HEK293 (cell line): Measurements from ENCODE around the gene NOX3.

ENCODE experiments used
- CTCF ChIA-PET: fragments of 350-600 bp; formaldehyde crosslinking; extraction: SDS; loops from one replicate; lab custom pipeline; 2021; ENCODE audit warnings: antibody characterized with exemption; lab: Yijun Ruan, JAX
- POLR2A ChIA-PET: fragments of 300-600 bp; formaldehyde crosslinking; extraction: SDS; loops from one replicate; lab custom pipeline; 2020; ENCODE audit warnings: antibody characterized with exemption, inconsistent platforms; lab: Yijun Ruan, JAX
- H3K27ac ChIP-seq: fragments of 200-500 bp; sonication (Bioruptor generic); 2 replicates; pipeline ENCODE4 v1.5.1; 2014; ENCODE audit warnings: low read depth, low read length, control low read depth, inconsistent platforms; ENCODE audit errors: extremely low read depth
- H3K36me3 ChIP-seq, 2 experiments: fragments of 200-500 bp in 1 of 2; sonication (Bioruptor generic) in 1 of 2; 1 replicate in 1 of 2; 2 replicates in 1 of 2; pipeline ENCODE4 v1.5.1; 2014 to 2017; ENCODE audit warnings: inconsistent platforms in 2 of 2, low read length in 2 of 2; ENCODE audit not compliant: control insufficient read depth in 2 of 2, insufficient read depth in 1 of 2
- H3K4me1 ChIP-seq: fragments of 200-500 bp; sonication (Bioruptor generic); 2 replicates; pipeline ENCODE4 v1.5.1; 2014; ENCODE audit warnings: mild to moderate bottlenecking, low read length, inconsistent platforms; ENCODE audit not compliant: control insufficient read depth, insufficient read depth
- H3K4me3 ChIP-seq: 2 replicates; pipeline ENCODE4 v1.5.1; 2011; ENCODE audit warnings: low read depth, mild to moderate bottlenecking, control low read depth, low read length, moderate library complexity
- H3K9me3 ChIP-seq: fragments of 200-500 bp; sonication (Bioruptor generic); 2 replicates; pipeline ENCODE4 v1.5.1; 2014; ENCODE audit warnings: low read depth, low read length, inconsistent platforms; ENCODE audit not compliant: control insufficient read depth, insufficient read depth
- FEZF1 ChIP-seq: fragments of 450-650 bp; formaldehyde crosslinking; IDR thresholded peaks from 2 replicates; pipeline ENCODE4 v1.5.1; 2016; ENCODE audit warnings: missing biosample characterization, missing genetic modification characterization
- MYNN ChIP-seq: fragments of 450-650 bp; formaldehyde crosslinking; IDR thresholded peaks from 2 replicates; pipeline ENCODE4 v1.5.1; 2016; ENCODE audit warnings: missing biosample characterization, missing genetic modification characterization, borderline replicate concordance
- TCF7L2 ChIP-seq: IDR thresholded peaks from 2 replicates; pipeline ENCODE4 v1.6.1; 2011; ENCODE audit warnings: low read depth, mild to moderate bottlenecking, inconsistent platforms, low read length, moderate library complexity, borderline replicate concordance
- ZBTB20 ChIP-seq: fragments of 450-650 bp; formaldehyde crosslinking; IDR thresholded peaks from 2 replicates; pipeline ENCODE4 v1.5.1; 2016; ENCODE audit warnings: missing biosample characterization, missing genetic modification characterization
- ZIC2 ChIP-seq: fragments of 450-650 bp; formaldehyde crosslinking; IDR thresholded peaks from 2 replicates; pipeline ENCODE4 v1.5.1; 2016; ENCODE audit warnings: missing biosample characterization, missing genetic modification characterization
- ZNF112 ChIP-seq: fragments of 450-650 bp; formaldehyde crosslinking; IDR thresholded peaks from 2 replicates; pipeline ENCODE4 v1.5.0; 2017; ENCODE audit warnings: missing biosample characterization, missing genetic modification characterization
- ZNF121 ChIP-seq: fragments of 450-650 bp; formaldehyde crosslinking; IDR thresholded peaks from 2 replicates; pipeline ENCODE4 v1.5.1; 2016; ENCODE audit warnings: missing biosample characterization, missing genetic modification characterization
- ZNF169 ChIP-seq: fragments of 450-650 bp; formaldehyde crosslinking; IDR thresholded peaks from 2 replicates; pipeline ENCODE4 v1.5.1; 2016; ENCODE audit warnings: missing biosample characterization, missing genetic modification characterization
- ZNF221 ChIP-seq: fragments of 450-650 bp; formaldehyde crosslinking; IDR thresholded peaks from 2 replicates; pipeline ENCODE4 v1.5.1; 2017; ENCODE audit warnings: missing biosample characterization, missing genetic modification characterization, borderline replicate concordance
- ZNF248 ChIP-seq: fragments of 450-650 bp; formaldehyde crosslinking; IDR thresholded peaks from 2 replicates; pipeline ENCODE4 v1.5.1; 2017; ENCODE audit warnings: missing biosample characterization, missing genetic modification characterization
- ZNF324 ChIP-seq: fragments of 450-650 bp; formaldehyde crosslinking; IDR thresholded peaks from 2 replicates; pipeline ENCODE4 v1.5.1; 2016; ENCODE audit warnings: missing biosample characterization, missing genetic modification characterization
- ZNF555 ChIP-seq: fragments of 450-650 bp; formaldehyde crosslinking; conservative IDR thresholded peaks from 2 replicates; pipeline ENCODE4 v1.5.1; 2017; ENCODE audit warnings: missing biosample characterization, mild to moderate bottlenecking, missing genetic modification characterization, inconsistent platforms
- ZNF585B ChIP-seq: fragments of 450-650 bp; formaldehyde crosslinking; IDR thresholded peaks from 2 replicates; pipeline ENCODE4 v1.5.1; 2016; ENCODE audit warnings: missing biosample characterization, missing genetic modification characterization
- ZNF623 ChIP-seq: fragments of 450-650 bp; formaldehyde crosslinking; IDR thresholded peaks from 2 replicates; pipeline ENCODE4 v1.5.1; 2016; ENCODE audit warnings: missing biosample characterization, missing genetic modification characterization
- ZNF670 ChIP-seq: fragments of 450-650 bp; formaldehyde crosslinking; IDR thresholded peaks from 2 replicates; pipeline ENCODE4 v1.5.1; 2016; ENCODE audit warnings: missing biosample characterization, missing genetic modification characterization, low read depth
- ZNF677 ChIP-seq: fragments of 450-650 bp; IDR thresholded peaks from 2 replicates; pipeline ENCODE4 v1.5.0; 2018; ENCODE audit warnings: missing biosample characterization, mild to moderate bottlenecking, missing genetic modification characterization, moderate library complexity
- ZNF830 ChIP-seq: fragments of 450-650 bp; IDR thresholded peaks from 2 replicates; pipeline ENCODE4 v1.5.0; 2018; ENCODE audit warnings: missing biosample characterization, missing genetic modification characterization, low read depth, mild to moderate bottlenecking, moderate library complexity
- ZSCAN23 ChIP-seq: fragments of 450-650 bp; formaldehyde crosslinking; IDR thresholded peaks from 2 replicates; pipeline ENCODE4 v1.5.1; 2016; ENCODE audit warnings: missing biosample characterization, missing genetic modification characterization
- TF ChIP-seq, protein P1 (sequence below): sonication (generic); formaldehyde crosslinking; IDR thresholded peaks from 2 replicates; pipeline ENCODE4 v1.8.1; 2022; ENCODE audit warnings: mild to moderate bottlenecking, moderate library complexity, missing genetic modification reagents
- TF ChIP-seq, protein P2 (sequence below): fragments of 450-650 bp; formaldehyde crosslinking; IDR thresholded peaks from 2 replicates; pipeline ENCODE4 v1.5.1; 2016; ENCODE audit warnings: missing biosample characterization, missing genetic modification characterization

The NOX3 gene

DNA sequence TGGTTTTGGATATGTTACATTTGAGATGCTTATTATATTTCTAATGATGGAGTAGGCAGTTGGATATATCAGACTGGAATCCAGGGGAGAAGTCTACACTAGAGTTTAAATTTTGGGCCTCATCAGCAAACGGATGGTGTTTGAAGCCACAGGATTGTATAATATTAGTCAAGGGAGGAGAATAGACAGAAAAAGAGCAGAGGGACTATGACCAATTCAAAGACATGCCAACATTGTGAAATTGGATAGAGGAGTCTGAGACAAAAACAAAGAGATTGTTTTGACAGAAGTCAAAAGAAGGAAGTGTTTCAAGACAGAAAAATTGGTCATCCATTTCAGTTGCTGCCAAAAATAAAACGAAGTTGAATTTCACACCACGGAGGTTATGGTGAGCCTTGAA, 66.5 kb downstream of the NOX3 start:
- ChIA-PET POLR2A (no interaction called here), CTCF (no interaction called here)
- Histone ChIP-seq H3K9me3 (no peaks in the 10 kb centered on the region), H3K4me3 (no peak overlapping the region), H3K36me3 (no peaks in the 10 kb centered on the region), H3K4me1 (no peaks in the 10 kb centered on the region), H3K27ac (no peak overlapping the region)
- TF ChIP-seq, protein P1, sequence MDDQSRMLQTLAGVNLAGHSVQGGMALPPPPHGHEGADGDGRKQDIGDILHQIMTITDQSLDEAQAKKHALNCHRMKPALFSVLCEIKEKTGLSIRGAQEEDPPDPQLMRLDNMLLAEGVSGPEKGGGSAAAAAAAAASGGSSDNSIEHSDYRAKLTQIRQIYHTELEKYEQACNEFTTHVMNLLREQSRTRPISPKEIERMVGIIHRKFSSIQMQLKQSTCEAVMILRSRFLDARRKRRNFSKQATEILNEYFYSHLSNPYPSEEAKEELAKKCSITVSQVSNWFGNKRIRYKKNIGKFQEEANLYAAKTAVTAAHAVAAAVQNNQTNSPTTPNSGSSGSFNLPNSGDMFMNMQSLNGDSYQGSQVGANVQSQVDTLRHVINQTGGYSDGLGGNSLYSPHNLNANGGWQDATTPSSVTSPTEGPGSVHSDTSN (CRISPR knock-in tag): no peak
- TF ChIP-seq ZNF248 (tag by site-specific recombination): no peak
- no peak for TF ChIP-seq ZNF121 (tag by site-specific recombination)

GRCh38 chr6:155388591-155388990, 67.0 kb downstream of the NOX3 start:
- no peaks in the 10 kb centered on the region for H3K9me3 ChIP-seq
- H3K4me1 ChIP-seq: no peaks in the 10 kb centered on the region
- CTCF ChIA-PET: no interaction called here
- no peak for TF ChIP-seq ZNF670 (tag by site-specific recombination)
- no peak for TF ChIP-seq ZNF830 (tag by site-specific recombination)
- no peak for TF ChIP-seq ZNF324
- no peak for TF ChIP-seq ZBTB20 (tag by site-specific recombination)
- TF ChIP-seq TCF7L2: no peak
- no peak for TF ChIP-seq ZNF585B
- no peak for TF ChIP-seq FEZF1
- POLR2A ChIA-PET: no interaction called here
- H3K27ac ChIP-seq: no peak overlapping the region
- no peak overlapping the region for H3K4me3 ChIP-seq
- H3K36me3 ChIP-seq: no peaks in the 10 kb centered on the region

DNA sequence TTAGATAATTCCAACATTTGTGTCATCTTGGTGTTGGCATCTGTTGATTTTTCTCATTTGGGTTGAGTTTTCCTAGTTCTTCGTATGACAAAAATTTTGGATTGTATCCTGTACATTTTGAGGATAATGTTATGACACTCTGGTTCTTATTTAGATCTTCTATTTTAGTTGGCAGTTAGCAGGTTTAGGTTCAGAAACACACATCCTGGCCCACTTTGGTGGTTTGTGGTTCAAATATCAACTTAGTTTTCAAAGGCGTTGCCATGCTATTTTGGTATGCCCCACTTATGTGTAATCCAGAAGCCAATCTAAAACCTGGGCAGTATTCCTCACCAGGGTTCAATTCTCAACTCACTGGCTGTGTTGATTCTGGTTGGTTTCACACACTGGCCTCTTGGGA, 68.2 kb downstream of the NOX3 start:
- no peak for TF ChIP-seq ZNF555 (tag by site-specific recombination)
- no peak for TF ChIP-seq ZNF677 (tag by site-specific recombination)
- TF ChIP-seq ZIC2 (tag by site-specific recombination): no peak
- TF ChIP-seq ZNF112: no peak
- TF ChIP-seq ZNF169 (tag by site-specific recombination): no peak
- no peak for TF ChIP-seq ZSCAN23 (tag by site-specific recombination)
- TF ChIP-seq, protein P2, sequence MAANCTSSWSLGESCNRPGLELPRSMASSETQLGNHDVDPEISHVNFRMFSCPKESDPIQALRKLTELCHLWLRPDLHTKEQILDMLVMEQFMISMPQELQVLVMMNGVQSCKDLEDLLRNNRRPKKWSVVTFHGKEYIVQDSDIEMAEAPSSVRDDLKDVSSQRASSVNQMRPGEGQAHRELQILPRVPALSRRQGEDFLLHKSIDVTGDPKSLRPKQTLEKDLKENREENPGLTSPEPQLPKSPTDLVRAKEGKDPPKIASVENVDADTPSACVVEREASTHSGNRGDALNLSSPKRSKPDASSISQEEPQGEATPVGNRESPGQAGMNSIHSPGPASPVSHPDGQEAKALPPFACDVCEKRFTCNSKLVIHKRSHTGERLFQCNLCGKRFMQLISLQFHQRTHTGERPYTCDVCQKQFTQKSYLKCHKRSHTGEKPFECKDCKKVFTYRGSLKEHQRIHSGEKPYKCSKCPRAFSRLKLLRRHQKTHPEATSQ (tag by site-specific recombination): no peak
- no peak for TF ChIP-seq ZNF623 (tag by site-specific recombination)
- no peak for TF ChIP-seq MYNN (tag by site-specific recombination)
- TF ChIP-seq ZNF221 (tag by site-specific recombination): no peak
- Histone ChIP-seq H3K4me3 (no peak overlapping the region), H3K4me1 (no peaks in the 10 kb centered on the region), H3K27ac (no peak overlapping the region), H3K9me3 (no peaks in the 10 kb centered on the region), H3K36me3 (no peaks in the 10 kb centered on the region)
- ChIA-PET CTCF (interaction anchor here (1.5 kb wide), 1 partner anchor 60 kb away, joined by 3 read pairs; no protein-coding TSS in a partner anchor), POLR2A (no interaction called here)
